GM23248 (cell line): ENCODE data around the gene SERINC2.

Experiments
- EZH2 ChIP-seq: fragments of 200-600 bp; sonication (generic); IDR thresholded peaks from 2 replicates; pipeline ENCODE4 v1.6.1; 2018; ENCODE audit warnings: antibody characterized with exemption, mild to moderate bottlenecking; ENCODE audit not compliant: insufficient read depth, poor library complexity, severe bottlenecking
- EZH2phosphoT487 ChIP-seq: fragments of 200-600 bp; sonication (generic); IDR thresholded peaks from 2 replicates; pipeline ENCODE4 v1.6.1; 2018; ENCODE audit warnings: antibody characterized with exemption, moderate library complexity, mild to moderate bottlenecking, low read depth; ENCODE audit not compliant: insufficient read depth

GRCh38 chr1:31434979-31435378 lies 22.0 kb downstream of the SERINC2 start:
- TF ChIP-seq EZH2 (no peak), EZH2phosphoT487 (no peak)
